K562 (cell line): ENCODE data around the gene ADM. TPM values are rescaled to one million over a fixed set of nuclear protein-coding genes. Genes with fewer than 3 reads are reported as not detected.

Experiments used
- ATAC-seq: fragments of 200-7000 bp; cut with Tn5 transposase; 3 replicates; pipeline ENCODE4 v1.9.1; 2020; ENCODE audit warnings: moderate library complexity
- BruUV-seq: library from RNA; stranded (reverse); fragments of 400-500 nt; replicated peaks from 2 replicates; lab custom pipeline; 2021; lab: Mats Ljungman, UMichigan
- CTCF ChIA-PET: fragments of 300-600 bp; formaldehyde crosslinking; extraction: SDS; loops from one replicate; lab custom pipeline; 2021; ENCODE audit warnings: low intra/inter-chr PET ratio; lab: Yijun Ruan, JAX
- POLR2A ChIA-PET: fragments of 300-600, 350-650 bp; sonication (Branson Sonifier 250); formaldehyde crosslinking; extraction: SDS; loops from one replicate; lab custom pipeline; 2021; ENCODE audit warnings: antibody characterized with exemption, inconsistent platforms; lab: Yijun Ruan, JAX
- DNase-seq, 4 experiments: peaks; one replicate each; pipeline versions ENCODE4 v3.0.0 to v3.0.0-alpha.2; 2011 to 2018; ENCODE audit warnings: low spot score in 3 of 4, mixed read lengths in 3 of 4; ENCODE audit errors: extremely low read depth in 1 of 4
- FAIRE-seq: peaks from 2 replicates; lab custom pipeline; 2011; peaks lifted over from hg19 to GRCh38; lab: Jason Lieb, UNC
- H2AFZ ChIP-seq: 2 replicates; pipeline ENCODE4 v1.6.0; 2011; ENCODE audit warnings: low read depth, low read length, control low read depth, inconsistent platforms
- H3K27ac ChIP-seq: fragments of 200-600 bp; 3 replicates; pipeline ENCODE4 v1.8.0; 2011; ENCODE audit warnings: low read depth, mild to moderate bottlenecking, control low read depth, inconsistent platforms, low read length, moderate library complexity, mixed read lengths; ENCODE audit errors: extremely low read depth
- H3K27me3 ChIP-seq, 2 experiments: fragments of 300-600 bp in 1 of 2; 2 replicates in 1 of 2; 3 replicates in 1 of 2; pipeline versions ENCODE4 v1.6.0 to v1.8.0; 2011; ENCODE audit warnings: inconsistent platforms in 2 of 2, low read length in 2 of 2, mild to moderate bottlenecking in 1 of 2, mixed read lengths in 1 of 2, moderate library complexity in 1 of 2; ENCODE audit not compliant: control insufficient read depth in 2 of 2, insufficient read depth in 2 of 2
- H3K36me3 ChIP-seq: fragments of 300-600 bp; 3 replicates; pipeline ENCODE4 v1.8.0; 2011; ENCODE audit warnings: mild to moderate bottlenecking, low read length, inconsistent platforms; ENCODE audit not compliant: control insufficient read depth, insufficient read depth
- H3K4me1 ChIP-seq, 2 experiments: fragments of 200-600 bp in 1 of 2; replicated peaks in 1 of 2; 2 replicates in 1 of 2; 3 replicates in 1 of 2; pipeline versions ENCODE4 v1.5.1 to v1.8.0; 2011; ENCODE audit warnings: inconsistent platforms in 2 of 2, low read length in 2 of 2, mild to moderate bottlenecking in 1 of 2, mixed read lengths in 1 of 2, moderate library complexity in 1 of 2; ENCODE audit not compliant: control insufficient read depth in 2 of 2, insufficient read depth in 2 of 2
- H3K4me2 ChIP-seq: 2 replicates; pipeline ENCODE4 v1.6.1; 2011; ENCODE audit warnings: low read length, control low read depth, inconsistent platforms, mixed read lengths; ENCODE audit not compliant: insufficient read depth
- H3K4me3 ChIP-seq: fragments of 200-600 bp; sonication (generic), shearing (Covaris generic); 2 replicates; pipeline ENCODE4 v1.5.1; 2016; ENCODE audit warnings: control low read depth, inconsistent platforms
- H3K79me2 ChIP-seq: fragments of 200-600 bp; 3 replicates; pipeline ENCODE4 v1.8.0; 2011; ENCODE audit warnings: low read length, inconsistent platforms; ENCODE audit not compliant: control insufficient read depth, insufficient read depth
- H3K9ac ChIP-seq, 2 experiments: 2 replicates each; pipeline versions ENCODE4 v1.6.0 to v1.6.1; 2011; ENCODE audit warnings: low read depth in 2 of 2, low read length in 2 of 2, control low read depth in 1 of 2, inconsistent platforms in 1 of 2, mild to moderate bottlenecking in 1 of 2, mixed read lengths in 1 of 2; ENCODE audit not compliant: insufficient read depth in 1 of 2
- H3K9me1 ChIP-seq: one replicate; pipeline ENCODE4 v1.6.0; 2011; ENCODE audit warnings: inconsistent platforms, mild to moderate bottlenecking, low read length, moderate library complexity; ENCODE audit not compliant: control insufficient read depth, insufficient read depth
- H3K9me3 ChIP-seq: replicated peaks from 2 replicates; pipeline ENCODE4 v1.5.1; 2011; ENCODE audit warnings: low read depth, low read length, inconsistent platforms; ENCODE audit not compliant: control insufficient read depth, insufficient read depth
- H4K20me1 ChIP-seq: replicated peaks from 2 replicates; pipeline ENCODE4 v1.6.1; 2011; ENCODE audit warnings: low read length, inconsistent platforms, mixed read lengths; ENCODE audit not compliant: control insufficient read depth, insufficient read depth
- CEBPG ChIP-seq, 3 experiments: fragments of 200-800 bp in 1 of 3; sonication (Bioruptor generic) in 1 of 3; sonication (generic) in 1 of 3; formaldehyde crosslinking in 1 of 3; IDR thresholded peaks in 2 of 3; conservative IDR thresholded peaks in 1 of 3; 2 replicates each; pipeline versions ENCODE4 v1.6.1 to v1.8.0; 2016 to 2022; ENCODE audit warnings: missing compliant biosample characterization in 2 of 3, missing genetic modification characterization in 2 of 3, mild to moderate bottlenecking in 1 of 3, missing genetic modification reagents in 1 of 3
- FOSL1 ChIP-seq: fragments of 200-800 bp; sonication (Bioruptor generic); conservative IDR thresholded peaks from 2 replicates; pipeline ENCODE4 v1.6.1; 2016; ENCODE audit warnings: missing genetic modification characterization, missing compliant biosample characterization
- TFAM ChIP-seq: fragments of 250-450 bp; sonication (Bioruptor Pico); conservative IDR thresholded peaks from 2 replicates; pipeline ENCODE4 v1.5.0; 2021; ENCODE audit warnings: mild to moderate bottlenecking, moderate library complexity
- ZNF354B ChIP-seq: fragments of 250-450 bp; sonication (Bioruptor Pico); IDR thresholded peaks from 2 replicates; pipeline ENCODE4 v1.4.0; 2020
- WGBS: fragments of 100-300 bp; shearing (Covaris generic); methylation state at CpG from one replicate; pipeline ENCODE4 v1.1.6; 2016; ENCODE audit warnings: low coverage, mixed read lengths; ENCODE audit not compliant: insufficient coverage; ENCODE audit errors: missing lambda C conversion rate; 5-methylcytosine and 5-hydroxymethylcytosine counted together
- in situ Hi-C: fragments of 300-500 bp; cut with MboI; formaldehyde crosslinking; loops from 4 replicates; pipeline ENCODE4 v1.15.0; 2018; ENCODE audit warnings: inconsistent platforms, mixed read lengths
- intact Hi-C: fragments of 100-400 bp; cut with micrococcal nuclease; formaldehyde crosslinking; loops from 2 replicates; pipeline ENCODE4 v1.14.2; 2022
- polyA plus RNA-seq, 8 experiments: library from polyadenylated mRNA; depleted of rRNA in 4 of 8; stranded (reverse) in 5 of 8; unstranded in 3 of 8; fragments of >200 nt; fragmentation: Nextera tagmentation in 2 of 8; fragmentation: Illumina TruSeq in 1 of 8; extraction: Ambion mirVana in 2 of 8; extraction: Trizol in 1 of 8; gene quantifications; 2 replicates each; pipeline versions ENCODE4 v1.2.1 to v1.2.3, GENCODE V29; 2011 to 2014; ENCODE audit warnings: inconsistent platforms in 1 of 8, missing spikeins in 1 of 8
- total RNA-seq, 7 experiments: library from RNA; depleted of rRNA in 6 of 7; stranded (reverse); fragments of >200 nt in 6 of 7; fragmentation: Illumina TruSeq in 2 of 7; extraction: Trizol in 2 of 7; gene quantifications; 2 replicates each; pipeline versions ENCODE4 v1.2.1 to v1.2.3, GENCODE V29; 2011 to 2021; ENCODE audit warnings: low replicate concordance in 1 of 7
- TF ChIP-seq, protein P1 (sequence below), 2 experiments: fragments of 450-650 bp; IDR thresholded peaks; 2 replicates each; pipeline ENCODE4 v1.6.1; 2016; ENCODE audit warnings: mild to moderate bottlenecking in 2 of 2, borderline replicate concordance in 1 of 2, low read depth in 1 of 2, moderate library complexity in 1 of 2
- TF ChIP-seq, protein P2 (sequence below): fragments of 450-650 bp; formaldehyde crosslinking; IDR thresholded peaks from 2 replicates; pipeline ENCODE4 v1.4.0; 2020; ENCODE audit warnings: mild to moderate bottlenecking
- TF ChIP-seq, protein P3 (sequence below): fragments of 450-650 bp; IDR thresholded peaks from 2 replicates; pipeline ENCODE4 v1.6.1; 2016; ENCODE audit warnings: antibody characterized with exemption

ADM gene
- total and polyA plus RNA-seq, 9 of the 15 experiments (the other 6 are each of a cell fraction or from before 2014, with no cell fraction given), result 0.23 to 0.49 (median 0.32) TPM; not detected in 6

DNA sequence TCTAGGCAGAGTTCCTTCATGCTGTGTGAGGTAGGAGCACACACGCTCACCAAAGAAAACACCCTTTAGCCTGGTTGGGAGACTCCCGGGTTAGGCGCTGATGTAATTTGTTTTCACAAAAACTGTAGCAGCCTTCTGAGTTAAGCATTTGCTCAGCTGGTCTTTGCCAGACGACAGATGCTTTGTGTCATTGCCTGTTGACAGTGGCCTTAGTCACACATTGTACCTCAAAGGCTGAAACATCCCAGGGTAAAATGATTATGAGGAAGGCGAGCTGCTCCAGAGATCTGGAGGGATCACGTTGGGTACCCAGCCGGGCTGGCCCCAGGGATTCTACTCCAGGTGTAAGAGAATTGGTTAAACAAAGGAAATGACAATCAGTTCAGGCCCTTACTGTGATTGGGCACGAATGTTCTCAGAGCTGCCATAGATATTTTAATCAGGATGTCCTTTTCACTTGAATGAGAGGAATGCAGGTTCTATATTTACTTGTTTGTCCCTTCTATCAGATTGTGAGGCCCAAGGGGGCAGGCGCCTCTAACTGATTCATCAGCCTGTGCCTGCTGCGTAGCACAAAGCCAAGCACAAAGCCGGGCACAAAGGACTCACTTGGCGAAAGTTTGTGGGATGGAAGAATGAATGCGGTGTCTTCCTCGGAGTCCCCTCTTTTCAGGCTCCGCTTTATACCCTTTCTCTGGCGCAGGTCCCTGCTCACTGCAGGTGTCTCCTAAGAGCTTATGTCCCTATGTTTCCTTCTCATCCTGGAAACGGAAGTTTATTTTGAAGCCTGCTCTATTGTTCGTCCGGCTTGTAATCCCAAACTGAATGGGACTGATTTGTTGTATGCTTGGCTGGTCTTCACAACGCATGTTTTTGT, 47.1 kb downstream of the ADM start:
- Histone ChIP-seq H3K4me3 (no peak overlapping the region), H3K9me1 (no peaks in the 10 kb centered on the region), H4K20me1 (no peaks in the 10 kb centered on the region), H3K4me2 (peak overlapping the region; percentile 43; the same call in 1 of the 2 replicates), H3K9ac (no peak overlapping the region; a peak in 1 of 4 replicates), H3K27ac (no peak overlapping the region), H3K9me3 (no peaks in the 10 kb centered on the region), H3K27me3 (no peaks in the 10 kb centered on the region), H3K36me3 (no peaks in the 10 kb centered on the region), H2AFZ (peak overlapping the region; percentile 47), H3K79me2 (no peaks in the 10 kb centered on the region), H3K4me1 (peaks cover 7 to 10% of the 10 kb centered on the region in 2 experiments; a peak in 3 of 5 replicates)
- CTCF ChIA-PET, result interaction anchor here (0.7 to 1.6 kb wide), 2 partner anchors 15 to 372 kb away, joined by 3 to 4 read pairs; no protein-coding TSS in a partner anchor
- FAIRE-seq (peak; percentile 54), ATAC-seq (peak; percentile 68), DNase-seq (peak in 1 of 4 experiments; percentile 8)
- BruUV-seq, result no TSS peak
- POLR2A ChIA-PET, result interaction anchor here (0.6 to 1.0 kb wide), 4 partner anchors 9 to 27 kb away, joined by 3 read pairs; no protein-coding TSS in a partner anchor
- in situ Hi-C loops (no loop called here), intact Hi-C loops (no loop called here)
- WGBS, result 35% methylated on average over 20 of the region's 20 CpGs
- TF ChIP-seq, protein P1, sequence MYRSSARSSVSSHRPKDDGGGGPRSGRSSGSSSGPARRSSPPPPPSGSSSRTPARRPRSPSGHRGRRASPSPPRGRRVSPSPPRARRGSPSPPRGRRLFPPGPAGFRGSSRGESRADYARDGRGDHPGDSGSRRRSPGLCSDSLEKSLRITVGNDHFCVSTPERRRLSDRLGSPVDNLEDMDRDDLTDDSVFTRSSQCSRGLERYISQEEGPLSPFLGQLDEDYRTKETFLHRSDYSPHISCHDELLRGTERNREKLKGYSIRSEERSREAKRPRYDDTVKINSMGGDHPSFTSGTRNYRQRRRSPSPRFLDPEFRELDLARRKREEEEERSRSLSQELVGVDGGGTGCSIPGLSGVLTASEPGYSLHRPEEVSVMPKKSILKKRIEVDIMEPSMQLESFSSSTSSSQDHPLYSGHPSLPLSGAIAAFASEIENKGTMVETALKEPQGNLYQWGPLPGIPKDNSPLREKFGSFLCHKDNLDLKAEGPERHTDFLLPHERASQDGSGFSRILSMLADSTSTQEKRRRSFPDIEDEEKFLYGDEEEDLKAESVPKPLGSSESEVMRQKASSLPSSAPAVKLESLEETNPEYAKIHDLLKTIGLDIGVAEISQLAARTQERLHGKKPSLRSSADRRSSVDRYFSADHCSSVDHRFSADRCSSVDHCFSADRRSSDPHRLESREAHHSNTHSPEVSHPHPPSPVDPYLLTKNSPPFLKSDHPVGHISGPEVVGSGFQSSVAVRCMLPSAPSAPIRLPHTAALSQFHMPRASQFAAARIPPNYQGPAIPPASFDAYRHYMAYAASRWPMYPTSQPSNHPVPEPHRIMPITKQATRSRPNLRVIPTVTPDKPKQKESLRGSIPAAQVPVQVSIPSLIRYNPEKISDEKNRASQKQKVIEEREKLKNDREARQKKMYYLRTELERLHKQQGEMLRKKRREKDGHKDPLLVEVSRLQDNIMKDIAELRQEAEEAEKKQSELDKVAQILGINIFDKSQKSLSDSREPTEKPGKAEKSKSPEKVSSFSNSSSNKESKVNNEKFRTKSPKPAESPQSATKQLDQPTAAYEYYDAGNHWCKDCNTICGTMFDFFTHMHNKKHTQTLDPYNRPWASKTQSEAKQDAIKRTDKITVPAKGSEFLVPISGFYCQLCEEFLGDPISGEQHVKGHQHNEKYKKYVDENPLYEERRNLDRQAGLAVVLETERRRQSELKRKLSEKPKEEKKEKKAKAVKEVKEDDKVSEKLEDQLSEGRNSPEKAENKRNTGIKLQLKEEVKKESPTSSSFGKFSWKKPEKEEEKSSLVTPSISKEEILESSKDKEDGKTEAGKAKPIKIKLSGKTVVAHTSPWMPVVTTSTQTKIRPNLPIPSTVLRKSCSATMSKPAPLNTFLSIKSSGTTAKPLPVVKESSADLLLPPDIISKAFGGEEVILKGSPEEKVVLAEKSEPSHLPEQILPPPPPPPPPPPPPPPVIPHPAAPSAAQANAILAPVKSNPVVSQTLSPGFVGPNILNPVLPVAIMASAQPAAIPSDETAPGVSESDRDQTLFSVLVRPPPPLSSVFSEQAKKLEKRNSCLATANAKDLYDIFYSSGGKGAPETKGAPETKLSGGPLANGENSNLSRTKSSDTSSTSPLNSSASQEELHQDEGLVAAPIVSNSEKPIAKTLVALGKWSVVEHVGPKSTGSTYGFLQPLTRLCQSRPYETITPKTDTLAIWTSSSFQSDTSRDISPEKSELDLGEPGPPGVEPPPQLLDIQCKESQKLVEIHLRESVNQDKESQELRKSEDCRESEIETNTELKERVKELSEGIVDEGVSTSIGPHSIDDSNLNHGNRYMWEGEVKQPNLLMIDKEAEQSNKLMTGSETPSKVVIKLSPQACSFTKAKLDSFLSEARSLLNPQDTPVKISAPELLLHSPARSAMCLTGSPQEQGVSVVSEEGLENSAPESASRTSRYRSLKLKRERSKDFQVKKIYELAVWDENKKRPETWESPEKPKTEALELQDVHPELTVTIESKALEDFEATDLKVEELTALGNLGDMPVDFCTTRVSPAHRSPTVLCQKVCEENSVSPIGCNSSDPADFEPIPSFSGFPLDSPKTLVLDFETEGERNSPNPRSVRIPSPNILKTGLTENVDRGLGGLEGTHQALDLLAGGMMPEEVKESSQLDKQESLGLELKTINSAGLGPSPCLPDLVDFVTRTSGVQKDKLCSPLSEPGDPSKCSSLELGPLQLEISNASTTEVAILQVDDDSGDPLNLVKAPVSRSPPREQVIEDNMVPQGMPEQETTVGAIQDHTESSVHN (IDR thresholded peaks at IDR 0.05; ENCODE audit: borderline replicate concordance in 1 of 2, low read depth in 1 of 2), result 0 out of 4 replicates have a peak, but pooled peaks of 1 of the 2 experiments have one; percentile 33
- TF ChIP-seq ZNF354B (CRISPR knock-in tag), result no peak
- no peak for TF ChIP-seq CEBPG (CRISPR knock-in tag; IDR thresholded peaks at IDR 0.05)
- TF ChIP-seq CEBPG (tag; conservative IDR thresholded peaks at IDR 0.05 in 1 of 2, IDR thresholded peaks at IDR 0.05 in 1 of 2), result peak in 1 of 2 experiments; percentile 68; a peak in 2 of 4 replicates
- TF ChIP-seq, protein P2, sequence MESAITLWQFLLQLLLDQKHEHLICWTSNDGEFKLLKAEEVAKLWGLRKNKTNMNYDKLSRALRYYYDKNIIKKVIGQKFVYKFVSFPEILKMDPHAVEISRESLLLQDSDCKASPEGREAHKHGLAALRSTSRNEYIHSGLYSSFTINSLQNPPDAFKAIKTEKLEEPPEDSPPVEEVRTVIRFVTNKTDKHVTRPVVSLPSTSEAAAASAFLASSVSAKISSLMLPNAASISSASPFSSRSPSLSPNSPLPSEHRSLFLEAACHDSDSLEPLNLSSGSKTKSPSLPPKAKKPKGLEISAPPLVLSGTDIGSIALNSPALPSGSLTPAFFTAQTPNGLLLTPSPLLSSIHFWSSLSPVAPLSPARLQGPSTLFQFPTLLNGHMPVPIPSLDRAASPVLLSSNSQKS, result no peak
- peak; percentile 30; the same call in 1 of the 2 replicates for TF ChIP-seq FOSL1
- TF ChIP-seq TFAM (CRISPR knock-in tag), result no peak
- TF ChIP-seq, protein P3, sequence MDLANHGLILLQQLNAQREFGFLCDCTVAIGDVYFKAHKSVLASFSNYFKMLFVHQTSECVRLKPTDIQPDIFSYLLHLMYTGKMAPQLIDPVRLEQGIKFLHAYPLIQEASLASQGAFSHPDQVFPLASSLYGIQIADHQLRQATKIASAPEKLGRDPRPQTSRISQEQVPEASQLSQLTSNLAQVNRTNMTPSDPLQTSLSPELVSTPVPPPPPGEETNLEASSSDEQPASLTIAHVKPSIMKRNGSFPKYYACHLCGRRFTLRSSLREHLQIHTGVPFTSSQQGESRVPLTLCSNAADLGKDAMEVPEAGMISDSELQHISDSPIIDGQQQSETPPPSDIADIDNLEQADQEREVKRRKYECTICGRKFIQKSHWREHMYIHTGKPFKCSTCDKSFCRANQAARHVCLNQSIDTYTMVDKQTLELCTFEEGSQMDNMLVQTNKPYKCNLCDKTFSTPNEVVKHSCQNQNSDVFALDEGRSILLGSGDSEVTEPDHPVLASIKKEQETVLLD, result no peak
